D341Med (cell line): ENCODE results near the gene PNPLA2.

Source experiments
- DNase-seq: peaks from one replicate; pipeline ENCODE4 v3.0.0; 2012; ENCODE audit warnings: low spot score

The PNPLA2 gene

GRCh38 chr11:860234-861104 is 41.8 kb downstream of the PNPLA2 start:
- no peak for DNase-seq

GRCh38 chr11:861105-861479 is 42.4 kb downstream of the PNPLA2 start:
- no peak for DNase-seq

- no peak for DNase-seq
These were observed 43.5 kb downstream of the PNPLA2 start for GRCh38 chr11:862081-862661.

- DNase-seq, result no peak
These were observed 43.9 kb downstream of the PNPLA2 start for GRCh38 chr11:862696-863022.

GRCh38 chr11:863023-863909 is 44.6 kb downstream of the PNPLA2 start:
- DNase-seq, result peak; percentile 60

- DNase-seq, result no peak
These were observed 45.5 kb downstream of the PNPLA2 start for GRCh38 chr11:863910-864827.

GRCh38 chr11:864898-865297 is 46.2 kb downstream of the PNPLA2 start:
- no peak for DNase-seq

GRCh38 chr11:865462-866430 is 47.0 kb downstream of the PNPLA2 start:
- no peak for DNase-seq

- no peak for DNase-seq
These were observed 47.8 kb downstream of the PNPLA2 start for GRCh38 chr11:866481-866880.

- no peak for DNase-seq
These were observed 49.2 kb downstream of the PNPLA2 start for GRCh38 chr11:867856-868358.

GRCh38 chr11:868394-868793 is 49.7 kb downstream of the PNPLA2 start:
- DNase-seq, result no peak

GRCh38 chr11:868802-869201 is 50.1 kb downstream of the PNPLA2 start:
- DNase-seq, result no peak

- DNase-seq, result no peak
These were observed 50.8 kb downstream of the PNPLA2 start for GRCh38 chr11:869399-870126.

- DNase-seq, result no peak
These were observed 51.4 kb downstream of the PNPLA2 start for GRCh38 chr11:870127-870413.

- no peak for DNase-seq
These were observed 51.7 kb downstream of the PNPLA2 start for GRCh38 chr11:870418-870817.

GRCh38 chr11:871472-871871 is 52.8 kb downstream of the PNPLA2 start:
- DNase-seq, result no peak

- DNase-seq, result no peak
These were observed 54.1 kb downstream of the PNPLA2 start for GRCh38 chr11:872799-873198.

- DNase-seq, result no peak
These were observed 55.0 kb downstream of the PNPLA2 start for GRCh38 chr11:873706-874105.
